ENCODE results near the gene PTPRD. TPM values are rescaled to one million over a fixed set of nuclear protein-coding genes. Genes with fewer than 3 reads are reported as not detected.

Gene PTPRD
- total and polyA plus RNA-seq, 9 of the 15 experiments (the other 6 are each of a cell fraction or from before 2014, with no cell fraction given), result 0.11 TPM; not detected in 8

- Histone ChIP-seq H3K9ac (ENCODE audit: insufficient read depth in 1 of 2, low read depth in 2 of 2, low read length in 2 of 2) (no peak overlapping the region), H3K27ac (ENCODE audit: extremely low read depth, low read depth, low read length) (no peak overlapping the region), H3K9me3 (replicated peaks; ENCODE audit: control insufficient read depth, insufficient read depth, low read depth, low read length) (no peaks in the 10 kb centered on the region), H4K20me1 (replicated peaks; ENCODE audit: control insufficient read depth, insufficient read depth, low read length) (no peaks in the 10 kb centered on the region), H3K9me1 (ENCODE audit: control insufficient read depth, insufficient read depth, low read length) (no peaks in the 10 kb centered on the region), H3K79me2 (ENCODE audit: control insufficient read depth, insufficient read depth, low read length) (no peaks in the 10 kb centered on the region), H3K27me3 (ENCODE audit: control insufficient read depth in 2 of 2, insufficient read depth in 2 of 2, low read length in 2 of 2) (no peaks in the 10 kb centered on the region), H2AFZ (ENCODE audit: low read depth, low read length) (no peak overlapping the region), H3K36me3 (ENCODE audit: control insufficient read depth, insufficient read depth, low read length) (no peaks in the 10 kb centered on the region), H3K4me3 (no peak overlapping the region), H3K4me2 (ENCODE audit: insufficient read depth, low read length) (no peak overlapping the region), H3K4me1 (replicated peaks in 1 of 2; ENCODE audit: control insufficient read depth in 2 of 2, insufficient read depth in 2 of 2, low read length in 2 of 2) (no peaks in the 10 kb centered on the region)
- ChIA-PET CTCF (ENCODE audit: low intra/inter-chr PET ratio) (no interaction called here), POLR2A (no interaction called here)
- ATAC-seq, result no peak
- in situ Hi-C loops (cut with MboI) (no loop called here), intact Hi-C loops (cut with micrococcal nuclease) (no loop called here)
- FAIRE-seq, result no peak
- WGBS (ENCODE audit: insufficient coverage, low coverage, missing lambda C conversion rate), result 0% methylated on average over 5 of the region's 5 CpGs
- no peak for DNase-seq (ENCODE audit: extremely low read depth in 1 of 4, low spot score in 3 of 4)
- no TSS peak for BruUV-seq (replicated peaks)
- no peak for TF ChIP-seq MLLT1 (IDR thresholded peaks at IDR 0.05)
- TF ChIP-seq SOX6 (IDR thresholded peaks at IDR 0.05), result no peak
- TF ChIP-seq MITF (IDR thresholded peaks at IDR 0.05), result no peak
- TF ChIP-seq NCOA1 (IDR thresholded peaks at IDR 0.05; ENCODE audit: low read depth), result no peak
- TF ChIP-seq GATAD2B (IDR thresholded peaks at IDR 0.05; ENCODE audit: borderline replicate concordance), result no peak
- TF ChIP-seq ZNF584 (CRISPR knock-in tag; IDR thresholded peaks at IDR 0.05; ENCODE audit: low read depth), result no peak
- TF ChIP-seq HNRNPL (IDR thresholded peaks at IDR 0.05; ENCODE audit: low read depth, low read length), result no peak
- TF ChIP-seq RBM14 (IDR thresholded peaks at IDR 0.05; ENCODE audit: borderline replicate concordance, insufficient read depth, low read depth, low read length), result no peak
- TF ChIP-seq HDAC2 (IDR thresholded peaks at IDR 0.05), result no peak
These were observed 89.6 kb downstream of the PTPRD start for GRCh38 chr9:10523164-10523563.
